IMR-90 (cell line): ENCODE measurements around the gene SPATA31D1. TPM values are rescaled to one million over a fixed set of nuclear protein-coding genes. Genes with fewer than 3 reads are reported as not detected.
"Not testable (repeated sequence)": the region's sequence is repeated elsewhere in the genome, so short reads cannot be mapped to it uniquely, and the experiment has no call there.

Experiments
- ATAC-seq: fragments of 200-7000 bp; cut with Tn5 transposase; 2 replicates; pipeline ENCODE4 v1.9.1; 2020; ENCODE audit warnings: low read depth, mild to moderate bottlenecking, moderate library complexity
- Bru-seq: library from RNA; stranded (reverse); fragments of 400-500 nt; gene quantifications from one replicate; lab custom pipeline; 2021; lab: Mats Ljungman, UMichigan
- BruChase-seq, 2 experiments: library from RNA; stranded (reverse); fragments of 400-500 nt; gene quantifications; one replicate each; lab custom pipeline; 2021; lab: Mats Ljungman, UMichigan
- BruUV-seq: library from RNA; stranded (reverse); fragments of 400-500 nt; replicated peaks from 2 replicates; lab custom pipeline; 2021; lab: Mats Ljungman, UMichigan
- CTCF ChIA-PET: fragments of 300-600 bp; formaldehyde crosslinking; extraction: SDS; loops from one replicate; lab custom pipeline; 2021; ENCODE audit warnings: antibody characterized with exemption; lab: Yijun Ruan, JAX
- POLR2A ChIA-PET: fragments of 300-600 bp; sonication (Branson Sonifier 250); formaldehyde crosslinking; loops from one replicate; lab custom pipeline; 2022; ENCODE audit warnings: antibody characterized with exemption; ENCODE audit not compliant: unreplicated experiment; lab: Charles Lee
- DNase-seq: peaks from one replicate; pipeline ENCODE4 v3.0.0; 2013
- H2AFZ ChIP-seq: replicated peaks from 2 replicates; pipeline ENCODE3; 2013; ENCODE audit warnings: low read length, mild to moderate bottlenecking; ENCODE audit not compliant: poor library complexity
- H2AK5ac ChIP-seq: 2 replicates; pipeline ENCODE4 v1.6.1; 2013; ENCODE audit warnings: low read depth, low read length, inconsistent platforms
- H2AK9ac ChIP-seq: replicated peaks from 2 replicates; pipeline ENCODE3; 2013; ENCODE audit warnings: mild to moderate bottlenecking, low read depth, low read length, moderate library complexity; ENCODE audit not compliant: poor library complexity
- H2BK120ac ChIP-seq: 2 replicates; pipeline ENCODE4 v1.6.1; 2013; ENCODE audit warnings: low read depth, low read length, inconsistent platforms
- H2BK15ac ChIP-seq: 3 replicates; pipeline ENCODE4 v1.6.1; 2013; ENCODE audit warnings: low read depth, low read length, inconsistent platforms
- H2BK20ac ChIP-seq: 2 replicates; pipeline ENCODE4 v1.6.1; 2013; ENCODE audit warnings: low read depth, mild to moderate bottlenecking, inconsistent platforms, low read length, moderate library complexity
- H2BK5ac ChIP-seq: 2 replicates; pipeline ENCODE4 v1.6.1; 2013; ENCODE audit warnings: mild to moderate bottlenecking, low read depth, low read length, inconsistent platforms; ENCODE audit not compliant: poor library complexity, severe bottlenecking
- H3K14ac ChIP-seq: replicated peaks from 2 replicates; pipeline ENCODE4 v1.6.1; 2013; ENCODE audit warnings: low read depth, low read length, inconsistent platforms
- H3K18ac ChIP-seq: 2 replicates; pipeline ENCODE4 v1.6.1; 2013; ENCODE audit warnings: low read depth, low read length, control low read depth
- H3K23ac ChIP-seq: 2 replicates; pipeline ENCODE4 v1.6.1; 2013; ENCODE audit warnings: low read depth, low read length, inconsistent platforms
- H3K27ac ChIP-seq: 2 replicates; pipeline ENCODE4 v1.5.1; 2013; ENCODE audit warnings: mild to moderate bottlenecking, control low read depth, low read length; ENCODE audit not compliant: insufficient read depth
- H3K27me3 ChIP-seq: 2 replicates; pipeline ENCODE4 v1.6.1; 2013; ENCODE audit warnings: low read length; ENCODE audit not compliant: control insufficient read depth, insufficient read depth
- H3K36me3 ChIP-seq: 2 replicates; pipeline ENCODE4 v1.6.1; 2013; ENCODE audit warnings: low read length, mixed read lengths; ENCODE audit not compliant: control insufficient read depth, insufficient read depth
- H3K4ac ChIP-seq: 2 replicates; pipeline ENCODE4 v1.6.1; 2013; ENCODE audit warnings: low read depth, low read length, inconsistent platforms
- H3K4me1 ChIP-seq: 2 replicates; pipeline ENCODE4 v1.6.1; 2013; ENCODE audit warnings: low read length, mixed read lengths; ENCODE audit not compliant: control insufficient read depth, insufficient read depth
- H3K4me2 ChIP-seq: 2 replicates; pipeline ENCODE4 v1.6.1; 2013; ENCODE audit warnings: low read depth, mild to moderate bottlenecking, control low read depth, low read length, moderate library complexity
- H3K4me3 ChIP-seq: 2 replicates; pipeline ENCODE4 v1.5.1; 2013; ENCODE audit warnings: low read depth, mild to moderate bottlenecking, control low read depth, low read length, moderate library complexity; ENCODE audit not compliant: insufficient read depth
- H3K56ac ChIP-seq: 2 replicates; pipeline ENCODE4 v1.6.1; 2013; ENCODE audit warnings: low read length, inconsistent platforms; ENCODE audit not compliant: insufficient read depth; ENCODE audit errors: extremely low read depth
- H3K79me1 ChIP-seq, 2 experiments: 2 replicates each; pipeline ENCODE4 v1.6.1; 2013; ENCODE audit warnings: low read length in 2 of 2, inconsistent platforms in 1 of 2, low read depth in 1 of 2
- H3K9ac ChIP-seq: 2 replicates; pipeline ENCODE4 v1.6.1; 2013; ENCODE audit warnings: low read depth, low read length, control low read depth
- H3K9me1 ChIP-seq: 2 replicates; pipeline ENCODE4 v1.6.1; 2013; ENCODE audit warnings: low read length, inconsistent platforms; ENCODE audit not compliant: insufficient read depth
- H3K9me3 ChIP-seq: 2 replicates; pipeline ENCODE4 v1.6.1; 2013; ENCODE audit warnings: low read length; ENCODE audit not compliant: control insufficient read depth, insufficient read depth
- H4K20me1 ChIP-seq: 2 replicates; pipeline ENCODE4 v1.6.1; 2013; ENCODE audit warnings: low read length, inconsistent platforms; ENCODE audit not compliant: insufficient read depth
- H4K5ac ChIP-seq: 2 replicates; pipeline ENCODE4 v1.6.1; 2013; ENCODE audit warnings: mild to moderate bottlenecking, low read depth, low read length, control low read depth
- H4K8ac ChIP-seq, 2 experiments: 2 replicates each; pipeline ENCODE4 v1.6.1; 2013; ENCODE audit warnings: low read depth in 2 of 2, low read length in 2 of 2, control low read depth in 1 of 2, inconsistent platforms in 1 of 2
- H4K91ac ChIP-seq: 2 replicates; pipeline ENCODE4 v1.6.1; 2013; ENCODE audit warnings: low read depth, low read length, inconsistent platforms; ENCODE audit not compliant: insufficient read depth
- WGBS, 2 experiments: methylation state at CpG; one replicate each; pipeline versions ENCODE4 v1.1.5 to v1.1.7; 2013; ENCODE audit warnings: missing lambda C conversion rate in 2 of 2; ENCODE audit not compliant: insufficient read length in 1 of 2; ENCODE audit errors: extremely low coverage in 2 of 2; 5-methylcytosine and 5-hydroxymethylcytosine counted together
- dilution Hi-C: fragments of 300-500 bp; cut with HindIII; formaldehyde crosslinking; loops from one replicate; pipeline ENCODE4 v1.14.3; 2018; ENCODE audit warnings: low sequenced_read_pairs; ENCODE audit not compliant: unreplicated experiment
- in situ Hi-C: fragments of 300-500 bp; cut with MboI; formaldehyde crosslinking; loops from 3 replicates; pipeline ENCODE4 v1.14.3; 2019; ENCODE audit warnings: low sequenced_read_pairs, inconsistent platforms, mixed read lengths
- intact Hi-C: fragments of 100-400 bp; cut with micrococcal nuclease; formaldehyde crosslinking; loops from 2 replicates; pipeline ENCODE4 v1.10.0; 2022
- long read RNA-seq: library from polyadenylated mRNA; unstranded; transcript quantifications from one replicate; pipeline ENCODE4 v2.0.0, GENCODE V29; 2021; ENCODE audit not compliant: unreplicated experiment
- polyA plus RNA-seq, 3 experiments: library from polyadenylated mRNA; depleted of rRNA; stranded (reverse); fragments of >200 nt; gene quantifications; 2 replicates each; pipeline ENCODE4 v1.2.3, GENCODE V29; 2012; ENCODE audit warnings: low replicate concordance in 1 of 3
- total RNA-seq: library from RNA; depleted of rRNA; stranded (reverse); fragments of >200 nt; gene quantifications from 2 replicates; pipeline ENCODE4 v1.2.3, GENCODE V29; 2012; rRNA removed

The SPATA31D1 gene
- total RNA-seq (not detected in 2 replicates), polyA plus RNA-seq (2012; rRNA removed) (not detected in 2 replicates), Bru-seq, nascent RNA (not detected), BruChase-seq, experiment 1, labeled RNA remaining after a 6-hour chase (not detected), BruChase-seq, experiment 2, labeled RNA remaining after a 2-hour chase (not detected)
- polyA plus RNA-seq (2012; cell fraction: cytosol; rRNA removed): not detected in 2 replicates
- not detected in 2 replicates for polyA plus RNA-seq (2012; cell fraction: nucleus; rRNA removed; ENCODE audit: low replicate concordance)
- long read RNA-seq: 0 reads

DNA sequence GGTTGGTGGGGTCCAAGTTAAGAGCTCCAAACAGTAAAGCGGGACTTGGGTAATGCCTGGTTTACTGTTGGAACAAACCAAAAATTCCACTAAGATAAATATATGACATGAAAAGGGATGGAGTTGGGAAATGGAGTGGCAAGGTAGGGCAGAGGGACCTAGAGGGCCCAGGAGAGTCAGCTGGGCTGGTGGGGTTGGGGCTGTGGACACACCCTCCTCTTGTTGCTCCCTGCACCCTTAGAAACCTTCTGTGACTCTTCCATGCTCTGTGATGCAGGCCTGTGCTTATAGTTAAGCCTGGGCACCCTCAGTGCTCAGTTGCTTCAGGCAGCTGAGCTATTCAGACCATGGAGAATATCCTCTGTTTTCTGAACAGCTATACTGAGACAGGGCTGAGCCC lies at the start of gene SPATA31D1:
SPATA31D1 (plus strand) TSS at position 301 of the 400 bp plus-strand sequence; CDS start at position 348, 47 bp downstream.
- H3K56ac ChIP-seq, H3K27ac ChIP-seq, H3K9me1 ChIP-seq, H2BK20ac ChIP-seq, H3K4ac ChIP-seq, H2BK5ac ChIP-seq, intact Hi-C loops, BruUV-seq, H2AFZ ChIP-seq, H4K91ac ChIP-seq, H3K9ac ChIP-seq, H2BK15ac ChIP-seq, H3K4me1 ChIP-seq, DNase-seq, H3K9me3 ChIP-seq, in situ Hi-C loops, ATAC-seq, H3K79me1 ChIP-seq, H3K27me3 ChIP-seq, CTCF ChIA-PET, H4K20me1 ChIP-seq, H2AK5ac ChIP-seq, H3K23ac ChIP-seq, H4K8ac ChIP-seq, H3K14ac ChIP-seq, H3K4me2 ChIP-seq, H3K18ac ChIP-seq, H2BK120ac ChIP-seq, H3K4me3 ChIP-seq, H3K36me3 ChIP-seq, H4K5ac ChIP-seq, H2AK9ac ChIP-seq, dilution Hi-C loops, POLR2A ChIA-PET: not testable (repeated sequence)
- no CpG with 5 or more reads among the region's 1 CpG for WGBS, 2 experiments

DNA sequence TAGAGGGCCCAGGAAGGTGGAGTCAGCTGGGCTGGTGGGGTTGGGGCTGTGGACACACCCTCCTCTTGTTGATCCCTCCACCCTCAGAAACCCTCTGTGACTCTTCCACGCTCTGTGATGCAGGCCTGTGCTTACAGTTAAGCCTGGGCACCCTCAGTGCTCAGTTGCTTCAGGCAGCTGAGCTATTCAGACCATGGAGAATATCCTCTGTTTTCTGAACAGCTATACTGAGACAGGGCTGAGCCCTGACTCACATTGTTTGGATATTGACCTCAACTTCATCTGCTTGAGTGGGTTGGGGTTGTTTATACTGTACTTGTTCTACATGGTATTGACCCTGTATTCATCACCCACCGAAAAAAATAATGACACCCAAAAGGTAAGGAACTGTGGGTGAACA lies 45.2 kb upstream of the SPATA31D1 start, which contains the start of gene SPATA31D3:
SPATA31D3 (plus strand) TSS at position 108 of the 400 bp plus-strand sequence; CDS start at position 194, 86 bp downstream.
- in situ Hi-C loops, H3K79me1 ChIP-seq, H2AK9ac ChIP-seq, H3K4me2 ChIP-seq, H4K91ac ChIP-seq, POLR2A ChIA-PET, DNase-seq, H3K4ac ChIP-seq, H4K20me1 ChIP-seq, H3K9ac ChIP-seq, CTCF ChIA-PET, dilution Hi-C loops, H2BK15ac ChIP-seq, H3K36me3 ChIP-seq, H3K4me1 ChIP-seq, H2BK5ac ChIP-seq, H3K9me1 ChIP-seq, BruUV-seq, H3K23ac ChIP-seq, H3K4me3 ChIP-seq, H4K8ac ChIP-seq, H2BK20ac ChIP-seq, H3K56ac ChIP-seq, H4K5ac ChIP-seq, H2BK120ac ChIP-seq, H3K18ac ChIP-seq, H2AFZ ChIP-seq, intact Hi-C loops, H3K9me3 ChIP-seq, H2AK5ac ChIP-seq, H3K27me3 ChIP-seq, H3K27ac ChIP-seq, H3K14ac ChIP-seq: not testable (repeated sequence)
- no CpG with 5 or more reads among the region's 2 CpGs for WGBS, 2 experiments
- peak; percentile 63 for ATAC-seq
